Astrocyte (in vitro differentiated cells and primary cell): Measurements from ENCODE around the gene PCYOX1L. TPM values are rescaled to one million over a fixed set of nuclear protein-coding genes. Genes with fewer than 3 reads are reported as not detected.
A peak's percentile ranks its signal among the peaks of the same experiment; 100 is the strongest.

Source experiments
- DNase-seq: peaks from one replicate; pipeline ENCODE4 v3.0.0-alpha.2; 2010; ENCODE audit warnings: low read depth
- FAIRE-seq: peaks from 2 replicates; lab custom pipeline; 2011; peaks lifted over from hg19 to GRCh38; lab: Jason Lieb, UNC
- H2AFZ ChIP-seq: 2 replicates; pipeline ENCODE4 v1.6.0; 2012; ENCODE audit warnings: low read depth, low read length, inconsistent platforms
- H3K27ac ChIP-seq: 2 replicates; pipeline ENCODE4 v1.5.1; 2011; ENCODE audit warnings: low read depth, low read length, inconsistent platforms
- H3K27me3 ChIP-seq: 2 replicates; pipeline ENCODE4 v1.6.0; 2011; ENCODE audit warnings: low read length, inconsistent platforms; ENCODE audit not compliant: insufficient read depth
- H3K36me3 ChIP-seq: 2 replicates; pipeline ENCODE4 v1.5.1; 2011; ENCODE audit warnings: low read length, inconsistent platforms; ENCODE audit not compliant: insufficient read depth
- H3K4me1 ChIP-seq: 2 replicates; pipeline ENCODE4 v1.5.1; 2011; ENCODE audit warnings: low read length, inconsistent platforms; ENCODE audit not compliant: insufficient read depth
- H3K4me2 ChIP-seq: 2 replicates; pipeline ENCODE4 v1.6.0; 2012; ENCODE audit warnings: low read length, inconsistent platforms
- H3K4me3 ChIP-seq: 2 replicates; pipeline ENCODE4 v1.5.1; 2011; ENCODE audit warnings: low read depth, mild to moderate bottlenecking, low read length, inconsistent platforms; ENCODE audit not compliant: insufficient read depth
- H3K79me2 ChIP-seq: 2 replicates; pipeline ENCODE4 v1.6.0; 2012; ENCODE audit warnings: mild to moderate bottlenecking, low read length, inconsistent platforms; ENCODE audit not compliant: insufficient read depth
- H3K9ac ChIP-seq: 2 replicates; pipeline ENCODE4 v1.6.0; 2012; ENCODE audit warnings: mild to moderate bottlenecking, low read length, inconsistent platforms
- H3K9me3 ChIP-seq: 2 replicates; pipeline ENCODE4 v1.5.1; 2012; ENCODE audit warnings: low read depth, mild to moderate bottlenecking, low read length, inconsistent platforms; ENCODE audit not compliant: insufficient read depth
- H4K20me1 ChIP-seq: 2 replicates; pipeline ENCODE4 v1.6.0; 2012; ENCODE audit warnings: low read length, inconsistent platforms; ENCODE audit not compliant: insufficient read depth
- H3K27ac Mint-ChIP-seq: one replicate; pipeline ENCODE4 v1.8.0; 2021; ENCODE audit warnings: mild to moderate bottlenecking, mixed read lengths; ENCODE audit not compliant: unreplicated experiment
- H3K27me3 Mint-ChIP-seq: one replicate; pipeline ENCODE4 v1.8.0; 2021; ENCODE audit warnings: low read depth, mixed read lengths; ENCODE audit not compliant: unreplicated experiment
- H3K36me3 Mint-ChIP-seq: one replicate; pipeline ENCODE4 v1.8.0; 2021; ENCODE audit warnings: low read depth, mixed read lengths; ENCODE audit not compliant: unreplicated experiment
- H3K4me1 Mint-ChIP-seq: one replicate; pipeline ENCODE4 v1.8.0; 2021; ENCODE audit warnings: low read depth, mixed read lengths; ENCODE audit not compliant: unreplicated experiment
- H3K4me3 Mint-ChIP-seq: one replicate; pipeline ENCODE4 v1.8.0; 2021; ENCODE audit warnings: mild to moderate bottlenecking, moderate library complexity, mixed read lengths; ENCODE audit not compliant: unreplicated experiment
- H3K9me3 Mint-ChIP-seq: one replicate; pipeline ENCODE4 v1.8.0; 2021; ENCODE audit warnings: mild to moderate bottlenecking, mixed read lengths; ENCODE audit not compliant: unreplicated experiment
- EZH2 ChIP-seq: IDR thresholded peaks from 2 replicates; pipeline ENCODE4 v1.6.1; 2012; ENCODE audit warnings: mild to moderate bottlenecking, low read length, inconsistent platforms; ENCODE audit not compliant: insufficient read depth
- total RNA-seq: library from RNA; stranded (reverse); gene quantifications from 2 replicates; pipeline ENCODE4 v1.2.1, GENCODE V29; 2021
- TF ChIP-seq, protein P1 (sequence below): IDR thresholded peaks from 2 replicates; pipeline ENCODE4 v1.5.1; 2011; ENCODE audit warnings: low read depth, mild to moderate bottlenecking, inconsistent platforms, low read length, moderate library complexity; ENCODE audit not compliant: insufficient read depth

The PCYOX1L gene
- total RNA-seq, 1 donor from 2014 or later = 16.6 TPM

DNA sequence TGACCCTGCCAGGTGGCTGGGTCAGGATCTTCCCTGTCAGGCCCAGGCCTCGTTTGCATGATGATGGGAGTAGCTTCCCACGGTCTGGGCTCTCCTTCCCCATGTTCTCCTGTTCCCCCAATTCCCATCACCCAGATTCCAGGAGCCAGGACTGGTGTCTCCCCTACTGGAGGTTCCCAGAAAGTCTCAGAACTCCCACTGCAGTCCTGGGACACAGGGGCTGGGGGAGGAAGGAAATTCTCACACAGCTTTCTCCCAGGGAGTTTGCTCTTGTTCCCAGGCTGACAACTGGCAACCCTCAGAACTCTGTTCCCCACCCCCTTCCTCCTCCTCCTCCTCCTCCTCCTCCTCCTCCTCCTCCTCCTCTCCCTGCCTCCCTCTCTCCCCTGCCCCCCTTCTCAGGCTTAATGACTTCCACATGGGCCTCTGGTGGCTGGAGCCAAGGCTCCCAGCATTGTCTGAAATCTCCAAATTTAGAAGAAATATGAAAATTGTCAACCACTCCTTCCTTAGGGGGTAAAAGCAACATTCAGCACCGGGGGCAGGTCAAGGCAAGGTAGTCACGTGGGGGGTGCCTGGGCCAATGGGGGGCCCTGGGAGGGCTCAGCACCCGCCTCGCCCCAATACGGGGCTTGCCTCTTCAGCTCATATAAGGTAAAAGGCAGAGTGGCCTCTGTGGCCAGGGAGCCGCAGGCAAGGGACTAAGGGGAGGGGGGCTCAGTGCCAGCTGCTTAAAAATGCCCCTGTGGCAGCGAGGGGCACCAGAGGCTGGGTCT is 48.5 kb downstream of the PCYOX1L start:
- no peaks in the 10 kb centered on the region for H3K9me3 ChIP-seq
- peak overlapping the region; percentile 94 for H3K4me3 Mint-ChIP-seq
- DNase-seq (peak; percentile 79), FAIRE-seq (no peak)
- H4K20me1 ChIP-seq = peaks cover 45% of the 10 kb centered on the region
- H3K79me2 ChIP-seq = peaks cover 48% of the 10 kb centered on the region
- H3K4me1 ChIP-seq = peaks cover 58% of the 10 kb centered on the region
- peak overlapping the region; percentile 93 for H3K9ac ChIP-seq
- H3K4me3 ChIP-seq = peak overlapping the region; percentile 89
- H3K36me3 ChIP-seq = peaks cover 3% of the 10 kb centered on the region
- H3K27me3 ChIP-seq = no peaks in the 10 kb centered on the region
- H3K36me3 Mint-ChIP-seq = no peaks in the 10 kb centered on the region
- H3K4me2 ChIP-seq = peak overlapping the region; percentile 96
- H3K27me3 Mint-ChIP-seq = no peaks in the 10 kb centered on the region
- H2AFZ ChIP-seq = no peak overlapping the region
- peaks cover 48% of the 10 kb centered on the region for H3K4me1 Mint-ChIP-seq
- H3K27ac Mint-ChIP-seq = peak overlapping the region; percentile 80
- H3K27ac ChIP-seq = peak overlapping the region; percentile 97
- no peak for TF ChIP-seq EZH2
- TF ChIP-seq, protein P1, sequence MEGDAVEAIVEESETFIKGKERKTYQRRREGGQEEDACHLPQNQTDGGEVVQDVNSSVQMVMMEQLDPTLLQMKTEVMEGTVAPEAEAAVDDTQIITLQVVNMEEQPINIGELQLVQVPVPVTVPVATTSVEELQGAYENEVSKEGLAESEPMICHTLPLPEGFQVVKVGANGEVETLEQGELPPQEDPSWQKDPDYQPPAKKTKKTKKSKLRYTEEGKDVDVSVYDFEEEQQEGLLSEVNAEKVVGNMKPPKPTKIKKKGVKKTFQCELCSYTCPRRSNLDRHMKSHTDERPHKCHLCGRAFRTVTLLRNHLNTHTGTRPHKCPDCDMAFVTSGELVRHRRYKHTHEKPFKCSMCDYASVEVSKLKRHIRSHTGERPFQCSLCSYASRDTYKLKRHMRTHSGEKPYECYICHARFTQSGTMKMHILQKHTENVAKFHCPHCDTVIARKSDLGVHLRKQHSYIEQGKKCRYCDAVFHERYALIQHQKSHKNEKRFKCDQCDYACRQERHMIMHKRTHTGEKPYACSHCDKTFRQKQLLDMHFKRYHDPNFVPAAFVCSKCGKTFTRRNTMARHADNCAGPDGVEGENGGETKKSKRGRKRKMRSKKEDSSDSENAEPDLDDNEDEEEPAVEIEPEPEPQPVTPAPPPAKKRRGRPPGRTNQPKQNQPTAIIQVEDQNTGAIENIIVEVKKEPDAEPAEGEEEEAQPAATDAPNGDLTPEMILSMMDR = no peak
- no peaks in the 10 kb centered on the region for H3K9me3 Mint-ChIP-seq

DNA sequence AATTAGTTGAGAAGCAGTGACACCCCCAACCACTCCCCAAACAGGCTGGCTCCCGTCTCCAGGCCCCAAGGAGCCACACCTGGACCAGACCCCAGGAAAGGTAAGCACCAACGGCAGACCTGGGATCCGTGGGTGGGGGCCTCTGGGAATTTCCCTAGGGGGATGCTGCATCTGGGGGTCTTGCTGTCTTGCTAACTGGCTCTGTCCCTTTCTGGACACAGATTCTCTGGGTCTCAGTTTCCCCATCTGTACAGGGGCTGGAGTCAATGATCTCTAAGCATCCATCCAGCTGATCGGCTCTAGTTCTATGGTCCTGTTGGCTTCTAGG is 49.1 kb downstream of the PCYOX1L start:
- Mint-ChIP-seq H3K27me3 (no peaks in the 10 kb centered on the region), H3K4me1 (peaks cover 52% of the 10 kb centered on the region), H3K4me3 (peak overlapping the region; percentile 94), H3K9me3 (no peaks in the 10 kb centered on the region), H3K36me3 (no peaks in the 10 kb centered on the region), H3K27ac (peak overlapping the region; percentile 48)
- H3K4me1 ChIP-seq = peaks cover 61% of the 10 kb centered on the region
- peaks cover 54% of the 10 kb centered on the region for H3K79me2 ChIP-seq
- H3K36me3 ChIP-seq = peaks cover 3% of the 10 kb centered on the region
- H2AFZ ChIP-seq = no peak overlapping the region
- H3K27me3 ChIP-seq = no peaks in the 10 kb centered on the region
- H3K9me3 ChIP-seq = no peaks in the 10 kb centered on the region
- peaks cover 50% of the 10 kb centered on the region for H4K20me1 ChIP-seq
- peak overlapping the region; percentile 97 for H3K27ac ChIP-seq
- H3K9ac ChIP-seq = peak overlapping the region; percentile 93
- no peak for FAIRE-seq
- DNase-seq = no peak
- H3K4me2 ChIP-seq = peak overlapping the region; percentile 96
- peak overlapping the region; percentile 89 for H3K4me3 ChIP-seq
- TF ChIP-seq EZH2 = no peak
- TF ChIP-seq, protein P1 = no peak
